Vagina (tissue), 2 donors: ENCODE data around the gene DPYSL5.

Source experiments
- POLR2A ChIP-seq, 2 donors: fragments of 450-650 bp; IDR thresholded peaks; one replicate each; pipeline ENCODE4 v1.6.1; 2017; ENCODE audit warnings: antibody characterized with exemption in 2 of 2, mild to moderate bottlenecking in 2 of 2, moderate library complexity in 2 of 2
- POLR2AphosphoS5 ChIP-seq, 2 donors: sonication (generic); formaldehyde crosslinking; IDR thresholded peaks; one replicate each; pipeline ENCODE4 v1.9.0; 2017; ENCODE audit warnings: antibody characterized with exemption in 2 of 2, mild to moderate bottlenecking in 2 of 2, low read depth in 1 of 2; ENCODE audit not compliant: insufficient read depth in 1 of 2
- TF ChIP-seq, protein P1 (sequence below), 3 experiments: fragments of 450-650 bp in 2 of 3; fragments of 200-600 bp in 1 of 3; sonication (generic) in 1 of 3; IDR thresholded peaks; one replicate each; pipeline ENCODE4 v1.5.1; 2017 to 2019; ENCODE audit warnings: antibody characterized with exemption in 3 of 3, mild to moderate bottlenecking in 2 of 3, moderate library complexity in 2 of 3

DNA sequence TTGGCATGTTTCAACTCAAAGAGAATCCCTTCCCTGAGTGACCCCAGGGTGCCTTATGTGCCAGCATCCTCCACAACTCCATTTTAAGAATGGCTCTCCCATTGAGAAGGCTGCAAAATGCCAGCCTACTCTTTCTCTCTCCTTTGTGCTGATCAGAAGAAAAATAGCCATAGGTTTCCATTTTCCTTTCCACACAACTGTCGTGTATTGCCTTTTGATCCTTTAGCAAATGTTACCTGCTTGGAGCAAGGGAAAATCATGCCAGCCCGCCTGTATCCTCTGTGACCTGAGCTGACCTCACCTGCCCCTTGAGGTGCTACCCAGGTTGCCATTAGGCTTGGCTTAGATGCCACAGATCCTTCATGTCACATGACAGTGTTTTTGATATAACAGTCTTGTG, 38.8 kb downstream of the DPYSL5 start:
- TF ChIP-seq, protein P1, sequence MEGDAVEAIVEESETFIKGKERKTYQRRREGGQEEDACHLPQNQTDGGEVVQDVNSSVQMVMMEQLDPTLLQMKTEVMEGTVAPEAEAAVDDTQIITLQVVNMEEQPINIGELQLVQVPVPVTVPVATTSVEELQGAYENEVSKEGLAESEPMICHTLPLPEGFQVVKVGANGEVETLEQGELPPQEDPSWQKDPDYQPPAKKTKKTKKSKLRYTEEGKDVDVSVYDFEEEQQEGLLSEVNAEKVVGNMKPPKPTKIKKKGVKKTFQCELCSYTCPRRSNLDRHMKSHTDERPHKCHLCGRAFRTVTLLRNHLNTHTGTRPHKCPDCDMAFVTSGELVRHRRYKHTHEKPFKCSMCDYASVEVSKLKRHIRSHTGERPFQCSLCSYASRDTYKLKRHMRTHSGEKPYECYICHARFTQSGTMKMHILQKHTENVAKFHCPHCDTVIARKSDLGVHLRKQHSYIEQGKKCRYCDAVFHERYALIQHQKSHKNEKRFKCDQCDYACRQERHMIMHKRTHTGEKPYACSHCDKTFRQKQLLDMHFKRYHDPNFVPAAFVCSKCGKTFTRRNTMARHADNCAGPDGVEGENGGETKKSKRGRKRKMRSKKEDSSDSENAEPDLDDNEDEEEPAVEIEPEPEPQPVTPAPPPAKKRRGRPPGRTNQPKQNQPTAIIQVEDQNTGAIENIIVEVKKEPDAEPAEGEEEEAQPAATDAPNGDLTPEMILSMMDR (IDR thresholded peaks at IDR 0.05): no peak
- no peak for TF ChIP-seq POLR2AphosphoS5 (IDR thresholded peaks at IDR 0.05; ENCODE audit: insufficient read depth in 1 of 2, low read depth in 1 of 2)
- no peak for TF ChIP-seq POLR2A (IDR thresholded peaks at IDR 0.05)
